T-helper 2 cell treated with Interferon-gamma antibody and Interleukin-4, amounts not matched to agents 100 ng/mL and 5 ng/mL, for 36 hours (primary cell): ENCODE data around the gene TNFAIP8L3. TPM values are rescaled to one million over a fixed set of nuclear protein-coding genes. Genes with fewer than 3 reads are reported as not detected.
"Not testable (repeated sequence)": the region's sequence is repeated elsewhere in the genome, so short reads cannot be mapped to it uniquely, and the experiment has no call there.

Source experiments
- intact Hi-C: fragments of 100-400 bp; cut with micrococcal nuclease; formaldehyde crosslinking; loops from one replicate; pipeline ENCODE4 v1.15.1; 2023
- total RNA-seq: library from RNA; stranded (reverse); gene quantifications from 2 replicates; pipeline ENCODE4 v1.2.3, GENCODE V29; 2022

TNFAIP8L3 gene
- 0.18 and 0.23 TPM in 2 replicates for total RNA-seq

GRCh38 chr15:51094606-51095569 lies at the start of gene TNFAIP8L3:
Gene TNFAIP8L3, minus strand, starts transcription at chr15:51094906. Its CDS starts 311 bp downstream, at chr15:51094595.
- intact Hi-C loops = no loop called here

GRCh38 chr15:51144021-51144532 lies 49.4 kb upstream of the TNFAIP8L3 start:
- intact Hi-C loops = no loop called here

GRCh38 chr15:51140347-51140746 lies 45.6 kb upstream of the TNFAIP8L3 start:
- intact Hi-C loops = not testable (repeated sequence)

GRCh38 chr15:51139091-51139490 lies 44.4 kb upstream of the TNFAIP8L3 start:
- intact Hi-C loops = no loop called here

- intact Hi-C loops = no loop called here
Observed at GRCh38 chr15:51137880-51138430, 43.2 kb upstream of the TNFAIP8L3 start.

- intact Hi-C loops = no loop called here
Observed at GRCh38 chr15:51137024-51137423, 42.3 kb upstream of the TNFAIP8L3 start.

GRCh38 chr15:51135276-51135675 lies 40.6 kb upstream of the TNFAIP8L3 start:
- intact Hi-C loops = no loop called here

GRCh38 chr15:51134416-51135199 lies 39.9 kb upstream of the TNFAIP8L3 start:
- intact Hi-C loops = no loop called here

- intact Hi-C loops = no loop called here
Observed at GRCh38 chr15:51133140-51133765, 38.5 kb upstream of the TNFAIP8L3 start.

GRCh38 chr15:51132384-51133139 lies 37.9 kb upstream of the TNFAIP8L3 start:
- intact Hi-C loops = no loop called here

GRCh38 chr15:51131596-51132290 lies 37.0 kb upstream of the TNFAIP8L3 start:
- intact Hi-C loops = no loop called here

- intact Hi-C loops = no loop called here
Observed at GRCh38 chr15:51130344-51130743, 35.6 kb upstream of the TNFAIP8L3 start.

GRCh38 chr15:51129535-51130188 lies 35.0 kb upstream of the TNFAIP8L3 start:
- intact Hi-C loops = no loop called here

- intact Hi-C loops = no loop called here
Observed at GRCh38 chr15:51128701-51129100, 34.0 kb upstream of the TNFAIP8L3 start.

- intact Hi-C loops = no loop called here
Observed at GRCh38 chr15:51126842-51127241, 32.1 kb upstream of the TNFAIP8L3 start.

GRCh38 chr15:51123002-51123401 lies 28.3 kb upstream of the TNFAIP8L3 start:
- intact Hi-C loops = not testable (repeated sequence)

- intact Hi-C loops = no loop called here
Observed at GRCh38 chr15:51121631-51122225, 27.0 kb upstream of the TNFAIP8L3 start.

GRCh38 chr15:51121118-51121517 lies 26.4 kb upstream of the TNFAIP8L3 start:
- intact Hi-C loops = no loop called here

- intact Hi-C loops = no loop called here
Observed at GRCh38 chr15:51119120-51119519, 24.4 kb upstream of the TNFAIP8L3 start.
